A549 (cell line): ENCODE results near the gene INVS.

ENCODE experiments used
- CTCF ChIP-seq: fragments of >200 bp; sonication (Bioruptor Twin); formaldehyde crosslinking; IDR thresholded peaks from 3 replicates; pipeline ENCODE4 v1.5.1; 2016
- FOXS1 ChIP-seq: fragments of 250-450 bp; sonication (Bioruptor Pico); IDR thresholded peaks from 2 replicates; pipeline ENCODE4 v1.5.0; 2020; ENCODE audit warnings: mild to moderate bottlenecking, moderate library complexity
- POLR2AphosphoS2 ChIP-seq: conservative IDR thresholded peaks from 2 replicates; pipeline ENCODE4 v1.6.1; 2012; ENCODE audit warnings: low read length, improper control_type of control experiment, inconsistent platforms
- TF ChIP-seq, protein P1 (sequence below): IDR thresholded peaks from 2 replicates; pipeline ENCODE4 v1.6.1; 2012

DNA sequence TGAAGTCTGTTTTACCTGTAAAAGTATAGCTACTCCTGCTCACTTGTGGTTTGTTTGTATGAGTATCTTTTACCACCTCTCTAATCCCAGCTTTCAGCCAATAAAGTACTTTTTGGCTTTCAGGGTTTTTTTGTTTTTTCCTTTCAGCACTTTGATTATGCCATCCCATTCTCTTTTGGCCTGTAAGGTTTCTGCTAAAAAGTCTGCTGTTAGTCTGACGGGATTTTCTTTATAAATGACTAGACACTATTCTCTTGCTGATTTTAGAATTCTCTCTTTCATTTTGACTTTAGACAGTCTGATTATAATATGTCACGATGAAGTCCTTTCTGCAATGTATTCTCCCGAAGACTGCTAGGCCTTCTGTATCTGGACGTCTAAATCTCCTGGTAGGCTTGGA is 216.5 kb downstream of the INVS start:
- TF ChIP-seq, protein P1, sequence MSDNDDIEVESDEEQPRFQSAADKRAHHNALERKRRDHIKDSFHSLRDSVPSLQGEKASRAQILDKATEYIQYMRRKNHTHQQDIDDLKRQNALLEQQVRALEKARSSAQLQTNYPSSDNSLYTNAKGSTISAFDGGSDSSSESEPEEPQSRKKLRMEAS: no peak
- TF ChIP-seq CTCF (no peak), FOXS1 (no peak), POLR2AphosphoS2 (no peak)
